Body of pancreas (tissue), 4 donors: Measurements from ENCODE around the gene HSPH1.

Experiments
- CTCF ChIP-seq, 7 experiments: fragments of 450-650 bp in 4 of 7; fragments of 200-600 bp in 3 of 7; sonication (generic) in 3 of 7; IDR thresholded peaks; one replicate each; pipeline ENCODE4 v1.5.1; 2016 to 2019; ENCODE audit warnings: antibody characterized with exemption in 7 of 7
- POLR2A ChIP-seq, 3 donors: fragments of 450-650 bp; IDR thresholded peaks; one replicate each; pipeline ENCODE4 v1.6.1; 2016; ENCODE audit warnings: antibody characterized with exemption in 3 of 3, mild to moderate bottlenecking in 2 of 3

- TF ChIP-seq CTCF (IDR thresholded peaks at IDR 0.05): no peak
- TF ChIP-seq POLR2A (IDR thresholded peaks at IDR 0.05): no peak
Measured at GRCh38 chr13:31196992-31197391, 35.3 kb upstream of the HSPH1 start.
